ENCODE measurements around the gene RALB.

RALB gene

GRCh38 chr2:120238728-120239487, 13.7 kb upstream of the RALB start:
- no peak for TF ChIP-seq CTCF (IDR thresholded peaks at IDR 0.05; ENCODE audit: low read depth, low read length)
- no peak for DNase-seq (ENCODE audit: extremely low read depth, low read depth)

- no peak for TF ChIP-seq CTCF (IDR thresholded peaks at IDR 0.05; ENCODE audit: low read depth, low read length)
- no peak for DNase-seq (ENCODE audit: extremely low read depth, low read depth)
Observed at GRCh38 chr2:120239488-120240287, 13.0 kb upstream of the RALB start.

- no peak for DNase-seq (ENCODE audit: extremely low read depth, low read depth)
- no peak for TF ChIP-seq CTCF (IDR thresholded peaks at IDR 0.05; ENCODE audit: low read depth, low read length)
Observed at GRCh38 chr2:120240901-120241429, 11.7 kb upstream of the RALB start.

- no peak for TF ChIP-seq CTCF (IDR thresholded peaks at IDR 0.05; ENCODE audit: low read depth, low read length)
- DNase-seq (ENCODE audit: extremely low read depth, low read depth): no peak
Observed at GRCh38 chr2:120241684-120242083, 11.0 kb upstream of the RALB start.

GRCh38 chr2:120243211-120243610, 9.4 kb upstream of the RALB start:
- DNase-seq (ENCODE audit: extremely low read depth, low read depth): no peak
- no peak for TF ChIP-seq CTCF (IDR thresholded peaks at IDR 0.05; ENCODE audit: low read depth, low read length)

GRCh38 chr2:120243875-120244553, 8.6 kb upstream of the RALB start:
- no peak for TF ChIP-seq CTCF (IDR thresholded peaks at IDR 0.05; ENCODE audit: low read depth, low read length)

More at GRCh38 chr2:120243875-120244553, 8.6 kb upstream of the RALB start:
- DNase-seq (ENCODE audit: extremely low read depth, low read depth): no peak
